ENCODE results near the gene TICAM2. TPM values are rescaled to one million over a fixed set of nuclear protein-coding genes. Genes with fewer than 3 reads are reported as not detected.

Gene TICAM2
- total and polyA plus RNA-seq, 10 of the 15 experiments (the other 5 are each of a cell fraction or from before 2014, with no cell fraction given): 0.14 to 7.0 (median 2.9) TPM

DNA sequence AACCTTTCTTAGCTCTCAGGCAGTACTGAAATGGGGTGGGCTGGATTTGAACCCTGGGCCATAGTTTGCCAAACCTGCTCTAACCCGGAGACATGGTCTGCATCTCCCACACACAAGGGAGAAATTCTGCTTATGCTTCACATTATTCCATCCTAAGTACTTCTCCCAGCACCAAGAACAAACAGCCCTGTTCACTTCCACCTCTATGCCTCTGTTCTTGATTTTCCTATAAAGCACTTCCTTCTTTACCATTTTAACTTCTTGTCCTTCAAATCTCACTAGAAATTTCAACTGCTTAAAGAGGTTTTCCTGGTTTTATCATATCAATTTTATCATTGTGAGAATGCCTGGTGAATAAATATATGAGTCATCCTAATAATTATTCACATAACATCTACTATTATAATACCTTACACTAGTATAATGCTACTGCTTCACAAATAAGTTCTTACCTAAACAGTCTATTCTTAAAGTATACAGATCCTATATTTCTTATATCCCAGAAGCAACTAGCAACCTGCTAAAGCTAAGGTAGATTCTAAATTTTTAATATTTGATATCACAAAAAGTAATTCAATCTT, 70.4 kb downstream of the TICAM2 start:
- H2AFZ ChIP-seq (ENCODE audit: control insufficient read depth, low read depth, low read length): no peak overlapping the region
- H3K4me1 ChIP-seq (ENCODE audit: control insufficient read depth, insufficient read depth, low read length): no peaks in the 10 kb centered on the region
- in situ Hi-C loops (cut with MboI) (no loop called here), intact Hi-C loops (cut with micrococcal nuclease; ENCODE audit: unreplicated experiment) (no loop called here)
- H3K4me3 ChIP-seq: no peak overlapping the region
- peaks cover 7% of the 10 kb centered on the region for H3K9me3 ChIP-seq (replicated peaks; ENCODE audit: control insufficient read depth, insufficient read depth, low read length)
- ChIA-PET SMC1A (ENCODE audit: uncharacterized antibody, unreplicated experiment) (interaction anchor here (0.7 to 2.6 kb wide), 6 partner anchors 10 to 222 kb away, joined by 3 to 17 read pairs (median 4); partner anchors contain the start of gene FEM1C), RAD21 (ENCODE audit: unreplicated experiment) (interaction anchor here (2.4 to 3.2 kb wide), 2 partner anchors 8 to 11 kb away, joined by 5 to 18 read pairs; no protein-coding TSS in a partner anchor), CTCF (interaction anchor here (1.0 to 1.6 kb wide), 4 partner anchors 8 to 222 kb away, joined by 4 to 5 read pairs (median 4); no protein-coding TSS in a partner anchor), POLR2A (interaction anchor here (0.6 to 1.6 kb wide), 3 partner anchors 11 to 93 kb away, joined by 3 to 4 read pairs (median 4); no protein-coding TSS in a partner anchor)
- H3K4me2 ChIP-seq (ENCODE audit: control insufficient read depth, insufficient read depth): peak overlapping the region; percentile 20; the same call in 1 of the 2 replicates
- TF ChIP-seq, protein P1, sequence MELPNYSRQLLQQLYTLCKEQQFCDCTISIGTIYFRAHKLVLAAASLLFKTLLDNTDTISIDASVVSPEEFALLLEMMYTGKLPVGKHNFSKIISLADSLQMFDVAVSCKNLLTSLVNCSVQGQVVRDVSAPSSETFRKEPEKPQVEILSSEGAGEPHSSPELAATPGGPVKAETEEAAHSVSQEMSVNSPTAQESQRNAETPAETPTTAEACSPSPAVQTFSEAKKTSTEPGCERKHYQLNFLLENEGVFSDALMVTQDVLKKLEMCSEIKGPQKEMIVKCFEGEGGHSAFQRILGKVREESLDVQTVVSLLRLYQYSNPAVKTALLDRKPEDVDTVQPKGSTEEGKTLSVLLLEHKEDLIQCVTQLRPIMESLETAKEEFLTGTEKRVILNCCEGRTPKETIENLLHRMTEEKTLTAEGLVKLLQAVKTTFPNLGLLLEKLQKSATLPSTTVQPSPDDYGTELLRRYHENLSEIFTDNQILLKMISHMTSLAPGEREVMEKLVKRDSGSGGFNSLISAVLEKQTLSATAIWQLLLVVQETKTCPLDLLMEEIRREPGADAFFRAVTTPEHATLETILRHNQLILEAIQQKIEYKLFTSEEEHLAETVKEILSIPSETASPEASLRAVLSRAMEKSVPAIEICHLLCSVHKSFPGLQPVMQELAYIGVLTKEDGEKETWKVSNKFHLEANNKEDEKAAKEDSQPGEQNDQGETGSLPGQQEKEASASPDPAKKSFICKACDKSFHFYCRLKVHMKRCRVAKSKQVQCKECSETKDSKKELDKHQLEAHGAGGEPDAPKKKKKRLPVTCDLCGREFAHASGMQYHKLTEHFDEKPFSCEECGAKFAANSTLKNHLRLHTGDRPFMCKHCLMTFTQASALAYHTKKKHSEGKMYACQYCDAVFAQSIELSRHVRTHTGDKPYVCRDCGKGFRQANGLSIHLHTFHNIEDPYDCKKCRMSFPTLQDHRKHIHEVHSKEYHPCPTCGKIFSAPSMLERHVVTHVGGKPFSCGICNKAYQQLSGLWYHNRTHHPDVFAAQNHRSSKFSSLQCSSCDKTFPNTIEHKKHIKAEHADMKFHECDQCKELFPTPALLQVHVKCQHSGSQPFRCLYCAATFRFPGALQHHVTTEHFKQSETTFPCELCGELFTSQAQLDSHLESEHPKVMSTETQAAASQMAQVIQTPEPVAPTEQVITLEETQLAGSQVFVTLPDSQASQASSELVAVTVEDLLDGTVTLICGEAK (IDR thresholded peaks at IDR 0.05; ENCODE audit: borderline replicate concordance): no peak
- TF ChIP-seq SPI1 (IDR thresholded peaks at IDR 0.05; ENCODE audit: borderline replicate concordance, insufficient read depth, low read depth, low read length): peak; percentile 22; the same call in 1 of the 2 replicates
- TF ChIP-seq, protein P2, sequence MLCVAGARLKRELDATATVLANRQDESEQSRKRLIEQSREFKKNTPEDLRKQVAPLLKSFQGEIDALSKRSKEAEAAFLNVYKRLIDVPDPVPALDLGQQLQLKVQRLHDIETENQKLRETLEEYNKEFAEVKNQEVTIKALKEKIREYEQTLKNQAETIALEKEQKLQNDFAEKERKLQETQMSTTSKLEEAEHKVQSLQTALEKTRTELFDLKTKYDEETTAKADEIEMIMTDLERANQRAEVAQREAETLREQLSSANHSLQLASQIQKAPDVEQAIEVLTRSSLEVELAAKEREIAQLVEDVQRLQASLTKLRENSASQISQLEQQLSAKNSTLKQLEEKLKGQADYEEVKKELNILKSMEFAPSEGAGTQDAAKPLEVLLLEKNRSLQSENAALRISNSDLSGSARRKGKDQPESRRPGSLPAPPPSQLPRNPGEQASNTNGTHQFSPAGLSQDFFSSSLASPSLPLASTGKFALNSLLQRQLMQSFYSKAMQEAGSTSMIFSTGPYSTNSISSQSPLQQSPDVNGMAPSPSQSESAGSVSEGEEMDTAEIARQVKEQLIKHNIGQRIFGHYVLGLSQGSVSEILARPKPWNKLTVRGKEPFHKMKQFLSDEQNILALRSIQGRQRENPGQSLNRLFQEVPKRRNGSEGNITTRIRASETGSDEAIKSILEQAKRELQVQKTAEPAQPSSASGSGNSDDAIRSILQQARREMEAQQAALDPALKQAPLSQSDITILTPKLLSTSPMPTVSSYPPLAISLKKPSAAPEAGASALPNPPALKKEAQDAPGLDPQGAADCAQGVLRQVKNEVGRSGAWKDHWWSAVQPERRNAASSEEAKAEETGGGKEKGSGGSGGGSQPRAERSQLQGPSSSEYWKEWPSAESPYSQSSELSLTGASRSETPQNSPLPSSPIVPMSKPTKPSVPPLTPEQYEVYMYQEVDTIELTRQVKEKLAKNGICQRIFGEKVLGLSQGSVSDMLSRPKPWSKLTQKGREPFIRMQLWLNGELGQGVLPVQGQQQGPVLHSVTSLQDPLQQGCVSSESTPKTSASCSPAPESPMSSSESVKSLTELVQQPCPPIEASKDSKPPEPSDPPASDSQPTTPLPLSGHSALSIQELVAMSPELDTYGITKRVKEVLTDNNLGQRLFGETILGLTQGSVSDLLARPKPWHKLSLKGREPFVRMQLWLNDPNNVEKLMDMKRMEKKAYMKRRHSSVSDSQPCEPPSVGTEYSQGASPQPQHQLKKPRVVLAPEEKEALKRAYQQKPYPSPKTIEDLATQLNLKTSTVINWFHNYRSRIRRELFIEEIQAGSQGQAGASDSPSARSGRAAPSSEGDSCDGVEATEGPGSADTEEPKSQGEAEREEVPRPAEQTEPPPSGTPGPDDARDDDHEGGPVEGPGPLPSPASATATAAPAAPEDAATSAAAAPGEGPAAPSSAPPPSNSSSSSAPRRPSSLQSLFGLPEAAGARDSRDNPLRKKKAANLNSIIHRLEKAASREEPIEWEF (IDR thresholded peaks at IDR 0.05; ENCODE audit: insufficient replicate concordance, low read depth, low read length): no peak
- ATAC-seq (peak; percentile 17), DNase-seq (ENCODE audit: low read depth, low spot score) (no peak), FAIRE-seq (peak; percentile 7)
- WGBS (ENCODE audit: insufficient coverage, insufficient replicate concordance, low lambda C conversion rate, missing lambda C conversion rate): 100% methylated on average over 1 of the region's 1 CpG
- no peaks in the 10 kb centered on the region for H3K27me3 ChIP-seq (replicated peaks in 1 of 2; ENCODE audit: control insufficient read depth in 2 of 2, insufficient read depth in 2 of 2, low read length in 1 of 2)
- BruUV-seq (replicated peaks): no TSS peak
- H3K79me2 ChIP-seq (ENCODE audit: control insufficient read depth, insufficient read depth, low read length): peaks cover 95% of the 10 kb centered on the region
- no peaks in the 10 kb centered on the region; the same call in 1 of the 2 replicates for H4K20me1 ChIP-seq (ENCODE audit: control insufficient read depth, insufficient read depth)
- H3K36me3 ChIP-seq (ENCODE audit: control insufficient read depth in 2 of 2, insufficient read depth in 2 of 2, low read length in 1 of 2): peaks cover 0 to 12% of the 10 kb centered on the region in 2 experiments; a peak in 1 of 4 replicates
- H3K27ac ChIP-seq (ENCODE audit: control insufficient read depth, insufficient read depth): no peak overlapping the region
- H3K9ac ChIP-seq (ENCODE audit: control insufficient read depth, insufficient read depth, low read length): no peak overlapping the region

Measured in GM12878 (cell line).